LNCaP clone FGC (cell line): ENCODE data around the gene ADAM33.

ENCODE experiments used
- DNase-seq: peaks from one replicate; pipeline ENCODE4 v3.0.0-alpha.2; 2011; ENCODE audit warnings: low read depth
- H3K4me3 ChIP-seq: 2 replicates; pipeline ENCODE4 v1.5.1; 2011; ENCODE audit warnings: mild to moderate bottlenecking, low read depth, low read length, control low read depth
- TF ChIP-seq, protein P1 (sequence below): IDR thresholded peaks from 2 replicates; pipeline ENCODE4 v1.5.1; 2012; ENCODE audit warnings: mild to moderate bottlenecking; ENCODE audit not compliant: control insufficient read depth, insufficient read depth; ENCODE audit errors: extremely low read depth

ADAM33 gene

DNA sequence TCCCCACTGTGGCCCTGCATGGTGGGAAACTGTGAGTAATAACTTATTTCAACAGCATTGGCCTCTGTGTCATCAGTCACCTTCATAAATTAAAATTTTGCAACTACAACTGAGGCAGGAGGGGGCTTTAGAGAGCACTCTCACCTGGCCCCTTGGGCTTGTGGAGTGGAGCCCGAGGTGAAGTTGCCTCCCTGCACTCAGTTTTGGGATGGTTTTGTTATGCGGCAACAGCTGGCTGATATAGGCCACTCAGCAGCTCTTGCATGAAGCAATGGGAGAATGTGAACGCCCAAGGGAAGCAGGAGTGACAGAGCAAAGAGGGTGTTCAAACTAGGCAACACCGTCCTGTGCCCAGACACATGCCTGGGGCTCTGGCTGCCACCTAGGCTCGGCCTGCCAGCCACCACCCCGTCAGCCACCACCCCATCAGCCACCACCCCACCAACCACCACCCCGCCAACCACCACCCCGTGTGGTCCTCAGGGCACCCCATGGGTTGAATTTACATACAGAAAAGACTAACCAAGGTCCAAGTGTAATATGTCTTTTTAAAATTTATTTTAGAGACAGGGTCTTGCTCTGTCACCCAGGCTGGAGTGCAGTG, 14.3 kb downstream of the ADAM33 start:
- H3K4me3 ChIP-seq = no peak overlapping the region
- TF ChIP-seq, protein P1, sequence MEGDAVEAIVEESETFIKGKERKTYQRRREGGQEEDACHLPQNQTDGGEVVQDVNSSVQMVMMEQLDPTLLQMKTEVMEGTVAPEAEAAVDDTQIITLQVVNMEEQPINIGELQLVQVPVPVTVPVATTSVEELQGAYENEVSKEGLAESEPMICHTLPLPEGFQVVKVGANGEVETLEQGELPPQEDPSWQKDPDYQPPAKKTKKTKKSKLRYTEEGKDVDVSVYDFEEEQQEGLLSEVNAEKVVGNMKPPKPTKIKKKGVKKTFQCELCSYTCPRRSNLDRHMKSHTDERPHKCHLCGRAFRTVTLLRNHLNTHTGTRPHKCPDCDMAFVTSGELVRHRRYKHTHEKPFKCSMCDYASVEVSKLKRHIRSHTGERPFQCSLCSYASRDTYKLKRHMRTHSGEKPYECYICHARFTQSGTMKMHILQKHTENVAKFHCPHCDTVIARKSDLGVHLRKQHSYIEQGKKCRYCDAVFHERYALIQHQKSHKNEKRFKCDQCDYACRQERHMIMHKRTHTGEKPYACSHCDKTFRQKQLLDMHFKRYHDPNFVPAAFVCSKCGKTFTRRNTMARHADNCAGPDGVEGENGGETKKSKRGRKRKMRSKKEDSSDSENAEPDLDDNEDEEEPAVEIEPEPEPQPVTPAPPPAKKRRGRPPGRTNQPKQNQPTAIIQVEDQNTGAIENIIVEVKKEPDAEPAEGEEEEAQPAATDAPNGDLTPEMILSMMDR = no peak
- DNase-seq = no peak

DNA sequence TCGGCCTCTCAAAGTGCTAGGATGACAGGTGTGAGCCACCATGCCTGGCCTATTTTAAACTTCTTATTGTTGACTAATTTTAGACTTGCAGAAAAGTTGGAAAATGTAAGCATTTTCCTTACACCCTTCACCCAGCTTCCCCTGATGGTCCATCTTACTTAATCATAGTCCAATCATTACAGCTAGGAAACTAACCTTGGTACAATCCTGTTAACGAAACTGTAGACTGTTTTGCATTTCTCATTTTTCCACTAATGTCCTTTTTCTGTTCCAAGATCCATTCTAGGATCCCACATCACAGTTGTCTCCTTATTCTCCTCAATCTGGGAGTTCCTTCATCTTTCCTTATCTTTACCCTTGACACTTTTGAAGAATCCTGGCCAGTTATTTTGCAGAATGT, 18.0 kb downstream of the ADAM33 start:
- no peak overlapping the region for H3K4me3 ChIP-seq
- DNase-seq = no peak
- TF ChIP-seq, protein P1 = no peak

DNA sequence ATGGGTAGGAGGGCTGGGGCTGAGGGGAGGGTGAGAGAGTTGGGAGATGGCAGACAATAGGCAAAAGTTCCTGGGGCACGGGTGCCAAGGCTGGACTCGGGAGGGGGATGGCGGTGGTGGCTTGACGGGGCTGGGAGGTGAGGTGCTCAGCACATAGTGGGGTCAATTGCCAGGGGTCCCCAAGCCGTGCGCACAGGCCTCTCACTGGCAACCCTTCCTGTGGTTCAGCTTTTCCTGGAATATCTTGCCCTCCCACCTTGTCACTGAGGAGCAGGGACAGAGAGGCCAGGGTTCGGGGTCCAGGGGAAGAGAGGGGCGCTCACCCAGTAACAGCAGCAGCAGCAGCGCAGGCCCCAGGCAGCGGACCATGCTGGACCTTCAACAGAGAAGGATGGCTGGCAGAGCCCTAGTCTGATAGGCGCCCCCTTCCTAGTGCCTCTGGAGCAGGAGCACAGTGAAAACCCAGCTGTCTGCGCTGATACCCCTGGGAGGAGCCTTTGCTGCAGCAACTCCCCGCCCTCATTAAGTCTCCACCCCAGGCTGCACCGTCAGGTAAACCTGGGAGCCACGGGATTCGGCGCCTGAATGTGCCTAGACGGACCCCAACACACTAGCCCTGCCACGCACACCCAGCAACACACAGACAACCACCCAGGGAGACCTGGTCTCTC, 18.6 kb downstream of the ADAM33 start, which contains the start of gene GFRA4:
Gene GFRA4, minus strand, starts transcription at position 369 of the 671 bp plus-strand sequence. Its CDS starts 0 bp downstream, at position 369.
- TF ChIP-seq, protein P1 = no peak
- DNase-seq = no peak
- H3K4me3 ChIP-seq = no peak within 1 kb of the TSS

DNA sequence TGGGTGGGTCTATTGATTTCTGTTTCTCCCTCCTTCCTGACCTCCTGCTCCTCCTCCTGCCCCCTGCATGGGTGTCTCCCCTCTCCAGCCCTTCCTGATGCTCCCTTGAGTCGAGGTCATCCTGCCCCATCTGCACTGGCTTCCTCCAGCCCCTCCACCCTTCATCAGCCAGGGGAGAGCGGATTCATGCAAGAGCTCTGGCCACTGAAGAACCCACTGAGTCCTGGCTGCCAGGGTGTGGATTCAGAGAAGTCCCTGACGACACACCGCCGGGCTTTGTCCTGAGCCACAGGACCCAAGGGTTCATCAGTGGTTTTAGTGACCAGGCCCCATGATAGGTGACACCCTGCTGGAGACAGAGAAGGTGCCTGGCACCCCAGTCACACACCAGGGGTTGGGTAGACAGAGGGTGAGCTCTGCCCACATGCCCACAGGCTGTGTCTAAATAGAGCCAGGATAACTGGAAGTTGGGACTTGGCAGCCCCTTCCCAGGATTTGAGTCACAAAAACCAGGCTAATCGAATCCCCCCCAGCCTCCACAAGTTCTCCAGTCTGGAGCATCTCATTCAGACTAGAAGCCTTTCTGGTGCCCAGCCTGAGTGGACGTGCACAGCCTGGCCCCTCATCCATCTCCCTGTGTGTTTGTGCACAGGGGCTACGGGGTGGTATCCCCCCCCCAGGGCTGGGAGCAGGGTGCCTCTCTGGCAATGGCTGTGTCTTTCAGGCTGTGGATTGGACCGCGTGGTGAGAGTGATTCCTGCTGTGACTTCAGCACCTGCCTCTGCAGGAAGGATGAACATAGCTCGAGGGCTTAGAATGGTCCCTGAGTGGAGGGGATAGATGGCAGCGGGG, 19.8 kb downstream of the ADAM33 start:
- TF ChIP-seq, protein P1 = no peak
- no peak overlapping the region for H3K4me3 ChIP-seq
- DNase-seq = no peak

DNA sequence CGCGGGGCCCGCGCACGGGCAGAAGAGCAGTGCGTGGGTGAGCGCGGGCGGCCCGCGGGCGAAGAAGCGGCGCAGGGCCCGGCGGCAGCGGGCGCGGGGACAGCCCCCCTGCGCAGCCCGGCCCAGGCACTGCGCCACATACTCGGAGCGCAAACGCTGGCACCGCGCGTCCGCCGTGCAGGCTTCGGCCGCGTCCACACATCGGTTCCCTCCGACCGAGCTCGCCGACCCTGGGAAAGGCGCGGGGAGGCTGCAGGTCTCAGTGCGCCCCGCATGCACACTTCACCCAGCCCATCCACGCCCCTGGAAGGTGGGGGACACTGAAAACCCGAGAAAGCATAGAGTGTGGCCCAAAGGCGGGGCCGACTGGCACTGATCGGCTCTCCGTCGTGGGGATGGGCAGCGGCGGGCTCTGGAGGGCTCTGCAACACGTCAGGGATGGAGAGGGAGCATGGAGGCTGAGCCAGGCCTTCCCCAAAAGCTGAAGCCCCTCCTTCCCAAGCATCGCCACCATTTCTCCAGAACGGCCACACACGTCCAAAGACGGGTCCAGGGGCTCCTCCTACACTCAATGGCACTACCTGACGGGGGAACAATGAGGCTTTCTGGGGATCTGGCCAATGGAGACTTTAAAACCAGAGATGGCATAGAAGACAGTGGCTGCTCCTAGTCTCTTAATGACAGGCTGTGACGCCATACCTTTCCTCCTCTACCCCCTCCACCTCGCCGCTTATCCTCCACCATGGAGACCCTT, 20.6 kb downstream of the ADAM33 start:
- H3K4me3 ChIP-seq = no peak overlapping the region
- DNase-seq = no peak
- TF ChIP-seq, protein P1 = no peak

DNA sequence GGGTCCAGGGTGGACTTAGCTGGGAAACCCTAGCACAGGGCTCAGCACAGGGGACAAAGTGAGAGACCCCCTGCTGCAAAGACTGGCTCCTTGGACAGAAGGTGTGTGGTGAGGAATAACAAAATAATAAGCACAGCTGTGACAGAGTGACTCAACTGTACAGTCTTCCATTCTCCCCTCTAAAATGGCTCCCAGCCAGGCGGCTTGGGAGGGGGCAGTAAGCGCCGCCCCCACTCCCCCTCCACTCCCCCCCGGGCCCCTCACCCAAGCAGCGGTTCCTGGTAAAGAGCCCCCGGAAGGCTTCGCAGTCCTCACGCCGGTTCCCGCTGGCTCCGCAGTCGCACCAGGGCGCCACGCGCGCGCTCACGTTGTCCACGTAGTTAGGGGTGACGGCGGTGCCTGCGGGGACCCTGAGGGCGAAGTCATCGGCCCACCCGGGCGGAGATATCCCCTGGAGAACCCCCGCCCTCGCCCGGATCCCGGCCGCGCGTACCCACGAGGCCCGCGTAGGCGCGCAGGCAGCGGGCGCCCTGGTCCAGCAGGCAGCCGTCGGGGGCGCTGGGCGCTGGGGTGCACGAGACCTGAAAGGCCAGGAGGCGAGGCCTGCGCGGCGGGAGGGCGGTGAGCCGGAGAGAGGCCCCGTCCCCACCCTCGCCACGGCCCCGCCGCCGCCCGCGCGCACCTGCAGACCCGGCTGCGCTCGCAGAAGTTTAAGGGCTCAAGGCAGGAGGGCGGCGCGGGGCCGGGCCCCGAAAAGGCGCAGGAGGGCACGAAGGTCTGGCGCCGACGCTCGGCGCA, 21.3 kb downstream of the ADAM33 start:
- no peak overlapping the region for H3K4me3 ChIP-seq
- DNase-seq = no peak
- TF ChIP-seq, protein P1 = no peak
